DMS114 treated with DMSO at 0.1 percent for 48 hours (cell line): ENCODE results near the gene NAPB.
A peak's percentile ranks its signal among the peaks of the same experiment; 100 is the strongest.

Experiments
- DNase-seq: peaks from one replicate; lab custom pipeline; 2025; ENCODE audit not compliant: unreplicated experiment; lab: John Stamatoyannopoulos, UW

Gene NAPB

DNA sequence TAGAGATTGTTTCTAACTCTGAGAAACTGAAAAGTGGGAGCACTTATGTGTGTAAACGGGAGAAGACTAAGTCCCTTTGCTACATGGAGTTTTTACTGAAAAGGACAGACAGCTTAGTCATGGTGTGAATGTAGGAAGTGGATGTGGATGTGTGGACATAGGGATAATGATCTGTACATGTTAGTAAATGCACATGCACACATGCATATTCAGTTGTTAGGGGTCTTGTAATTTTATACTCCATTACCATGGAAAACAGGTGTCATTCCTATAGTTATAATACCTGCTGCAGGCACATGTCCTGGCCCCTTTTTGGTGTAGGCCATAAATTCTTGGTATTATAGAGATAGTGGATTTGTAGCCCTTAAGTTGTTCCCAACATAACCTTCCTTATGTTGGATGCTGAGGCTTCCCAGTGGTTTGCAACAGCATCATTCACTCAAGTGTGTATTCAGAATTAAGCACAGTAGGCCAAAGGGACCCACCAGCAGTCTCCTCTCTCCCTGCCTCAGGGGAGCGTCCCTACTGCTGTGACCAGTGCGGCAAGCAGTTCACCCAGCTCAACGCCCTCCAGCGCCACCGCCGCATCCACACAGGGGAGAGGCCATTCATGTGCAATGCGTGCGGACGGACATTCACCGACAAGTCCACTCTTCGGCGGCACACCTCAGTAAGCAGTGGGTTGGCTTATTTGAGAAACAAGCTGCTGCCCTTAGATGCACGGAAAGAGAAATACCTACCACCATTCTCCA lies 52.0 kb downstream of the NAPB start:
- DNase-seq = no peak

DNA sequence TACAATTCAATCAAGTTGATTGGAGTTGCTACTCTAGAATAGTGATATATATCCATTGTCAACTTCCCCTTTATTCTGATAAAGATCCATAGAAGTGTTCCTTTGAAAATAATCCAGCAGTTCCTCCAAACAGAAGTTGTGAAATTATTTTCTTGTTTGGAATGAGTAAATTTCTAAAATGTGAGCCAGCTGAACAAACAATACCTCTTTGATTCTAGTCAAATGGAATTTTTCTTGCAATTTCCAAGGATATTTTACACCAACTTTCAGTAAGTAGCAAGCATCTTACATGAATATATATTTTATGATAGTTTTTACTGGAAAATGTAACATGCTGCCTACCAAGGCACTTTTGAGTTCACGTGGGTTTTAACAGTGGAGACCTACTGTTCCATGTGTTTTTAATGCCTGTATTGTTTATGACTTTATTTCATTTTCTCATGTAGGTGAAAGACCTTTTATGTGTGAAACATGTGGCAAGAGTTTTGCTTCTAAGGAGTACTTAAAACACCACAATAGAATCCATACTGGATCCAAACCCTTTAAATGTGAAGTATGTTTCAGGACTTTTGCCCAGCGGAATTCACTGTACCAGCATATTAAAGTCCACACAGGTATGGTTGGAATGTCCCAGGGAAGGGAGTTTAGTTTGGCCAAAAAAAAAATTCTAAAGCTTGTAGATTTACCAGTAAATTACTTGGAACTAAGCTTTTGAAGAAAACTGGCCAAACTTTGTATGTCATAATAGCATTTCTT lies 52.8 kb downstream of the NAPB start:
- no peak for DNase-seq

DNA sequence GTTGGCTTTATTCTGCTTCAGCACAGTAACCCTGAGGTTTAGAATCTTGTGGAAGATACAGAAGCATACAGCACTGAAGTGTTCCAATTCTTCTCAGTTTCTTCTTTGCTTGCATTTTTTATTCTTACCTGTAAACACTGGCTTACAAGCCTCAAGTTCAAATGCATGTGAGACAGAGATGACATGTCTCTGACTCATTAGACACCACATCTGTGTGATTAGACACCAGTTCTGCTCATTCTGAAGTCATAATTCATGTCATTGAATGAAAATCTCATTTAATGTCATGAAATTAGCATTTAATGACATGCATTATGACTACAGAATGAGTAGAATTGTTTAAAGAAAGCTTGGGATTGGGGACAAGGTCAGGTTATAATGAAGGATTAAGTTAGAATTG lies 53.5 kb downstream of the NAPB start:
- DNase-seq = no peak

DNA sequence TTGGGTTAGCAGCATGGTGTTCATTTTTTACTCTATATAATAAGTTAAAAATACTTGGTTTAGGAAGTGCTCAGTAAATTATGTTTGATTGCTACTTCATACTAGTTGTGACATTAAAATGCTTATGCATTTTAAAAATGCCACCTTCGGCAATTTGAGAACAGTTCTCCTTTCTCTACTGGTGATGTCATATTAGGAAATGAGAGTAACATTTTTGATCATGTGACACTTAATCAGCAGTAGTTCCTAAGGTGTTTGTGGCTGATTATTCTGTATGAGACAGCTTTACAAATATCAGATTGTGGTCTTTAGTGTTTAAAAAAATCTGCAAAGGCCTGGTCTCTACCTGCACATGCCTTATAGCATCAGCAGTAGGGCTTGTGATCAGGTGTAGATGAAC lies 54.9 kb downstream of the NAPB start:
- DNase-seq = no peak

DNA sequence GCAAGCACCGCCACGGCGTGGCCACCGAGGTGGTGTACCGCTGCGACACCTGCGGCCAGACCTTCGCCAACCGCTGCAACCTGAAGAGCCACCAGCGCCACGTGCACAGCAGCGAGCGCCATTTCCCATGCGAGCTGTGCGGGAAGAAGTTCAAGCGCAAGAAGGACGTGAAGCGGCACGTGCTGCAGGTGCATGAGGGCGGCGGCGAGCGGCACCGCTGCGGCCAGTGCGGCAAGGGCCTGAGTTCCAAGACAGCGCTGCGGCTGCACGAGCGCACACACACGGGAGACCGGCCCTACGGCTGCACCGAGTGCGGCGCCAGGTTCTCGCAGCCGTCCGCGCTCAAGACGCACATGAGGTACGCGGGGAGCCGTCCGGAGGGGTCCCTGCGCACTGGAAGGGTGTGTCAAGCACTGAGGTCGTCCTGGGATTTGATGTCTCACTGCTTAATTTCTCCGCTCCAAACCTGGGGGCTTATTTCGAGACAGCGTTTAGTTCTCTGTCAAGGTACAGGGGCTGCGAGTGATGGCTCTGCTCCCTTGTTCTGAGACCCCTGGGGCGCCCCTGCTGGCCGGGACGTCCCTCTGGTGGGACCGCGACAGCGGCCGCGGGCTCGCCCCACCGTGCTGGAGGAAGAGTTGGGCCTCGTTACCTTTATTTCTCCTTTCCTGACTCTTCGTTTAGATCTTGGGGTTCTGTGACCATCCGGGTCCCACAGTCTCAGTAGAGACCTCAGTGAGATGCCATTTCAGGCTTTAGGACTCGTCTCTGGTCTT lies 55.7 kb downstream of the NAPB start:
- no peak for DNase-seq

DNA sequence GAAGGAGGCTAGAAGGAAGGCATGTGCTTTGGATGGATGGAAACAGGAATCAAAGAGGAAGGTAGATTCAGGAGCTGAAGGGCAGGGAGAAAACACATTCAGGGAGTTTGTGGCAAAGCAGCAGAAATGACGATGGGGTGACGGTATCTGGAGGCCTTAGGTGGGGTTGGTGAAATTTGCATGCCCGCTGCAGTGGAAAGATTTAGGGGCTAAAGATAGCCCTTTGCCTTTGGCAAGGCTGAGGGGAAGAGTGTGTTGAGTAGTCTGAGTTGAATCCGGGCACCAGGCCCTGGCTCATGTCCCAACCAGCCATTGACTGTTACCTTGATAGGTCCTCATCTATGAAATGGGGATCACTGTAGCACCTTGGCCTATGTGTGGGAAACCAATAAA lies 58.0 kb downstream of the NAPB start:
- no peak for DNase-seq

DNA sequence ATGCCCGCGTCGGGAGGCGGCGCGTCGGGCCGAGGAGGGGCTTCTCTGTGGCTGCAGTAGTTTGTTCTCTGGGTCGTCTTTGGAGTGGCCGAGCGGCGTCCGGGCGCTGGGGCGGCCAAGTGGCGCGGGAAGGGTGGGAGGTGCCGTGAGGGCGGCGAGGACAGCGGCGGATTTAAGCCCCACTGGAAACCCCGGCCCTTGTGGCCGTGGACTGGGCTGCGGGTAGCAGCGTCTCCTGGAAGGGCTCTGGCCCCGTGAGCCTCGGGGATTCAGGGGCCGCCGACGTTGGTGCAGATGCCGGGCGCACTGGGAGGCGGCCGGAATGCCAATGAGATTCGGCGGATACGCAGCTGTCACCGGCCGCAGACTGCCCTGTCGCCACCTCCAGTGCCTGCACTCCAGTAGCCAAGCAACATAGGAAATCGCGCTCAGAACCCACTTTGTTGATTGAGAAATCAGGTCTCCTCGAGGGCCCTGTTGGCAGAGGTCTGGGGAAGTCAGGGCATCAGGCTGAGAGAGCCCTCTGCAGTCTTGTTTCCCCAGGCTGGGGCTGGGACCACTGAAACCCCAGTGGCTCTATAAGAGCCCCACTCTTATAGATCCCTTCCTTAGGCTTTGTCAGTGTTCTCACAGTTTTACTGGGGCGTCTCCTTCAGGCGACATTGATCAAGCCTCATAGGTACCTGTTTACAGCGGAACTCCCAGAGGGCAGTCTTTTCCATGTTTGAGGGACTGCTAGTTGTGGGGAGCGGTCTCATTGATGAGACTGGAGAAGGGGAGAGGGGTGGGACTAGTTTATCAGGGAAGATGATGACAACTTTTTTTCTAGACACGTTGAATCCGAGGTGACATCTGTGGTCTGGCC lies 58.7 kb downstream of the NAPB start:
- no peak for DNase-seq

DNA sequence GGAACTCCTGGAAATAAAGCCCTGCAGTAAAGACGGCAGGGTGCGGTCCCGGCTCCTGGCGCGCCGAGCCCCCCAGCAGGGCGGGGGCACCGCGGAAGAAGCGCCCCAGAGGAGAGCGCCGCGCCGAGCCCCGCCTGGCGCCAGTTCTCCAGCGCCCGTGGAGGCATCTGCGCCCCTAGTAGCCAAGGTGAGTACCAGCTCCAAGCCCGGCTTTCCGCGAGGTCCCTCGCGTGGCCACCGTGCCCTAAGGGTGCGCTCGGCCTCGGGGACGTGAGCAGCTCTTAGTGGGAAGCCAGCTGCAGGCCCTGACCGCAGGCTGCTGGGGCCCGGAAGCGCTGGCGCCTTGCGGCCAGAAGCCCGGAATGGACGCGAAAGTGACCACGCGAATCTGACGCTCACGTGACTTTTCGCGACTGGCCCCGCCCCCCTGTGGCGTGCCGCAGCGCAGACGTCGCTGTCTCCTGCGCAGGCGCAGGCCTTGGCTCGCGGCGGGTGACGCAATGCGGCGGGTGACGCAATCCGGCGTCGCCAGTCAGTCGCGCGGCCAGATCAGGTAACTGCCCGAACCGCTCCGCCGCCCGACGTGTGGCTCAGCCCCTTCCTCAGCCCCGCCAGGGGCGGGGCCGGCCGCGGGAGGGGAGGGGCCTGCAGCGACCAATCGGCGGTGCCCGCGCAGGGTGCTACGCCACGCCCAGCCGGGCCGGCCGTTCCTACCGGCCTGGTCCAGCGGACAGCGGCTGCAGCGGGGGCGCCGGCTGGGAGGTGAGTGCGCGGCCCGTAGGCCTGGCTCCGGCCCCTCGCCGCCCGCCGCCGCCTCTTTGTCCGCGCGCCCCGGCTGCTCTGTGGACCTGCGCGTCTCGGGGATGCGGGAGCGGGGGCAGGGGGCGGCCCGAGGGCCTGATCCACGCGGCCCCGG lies 59.6 kb downstream of the NAPB start, which contains the start of gene GZF1:
TSS of gene GZF1 (plus strand) at position 707 of the 916 bp plus-strand sequence. CDS start 2,202 bp downstream, outside the sequence.
- DNase-seq = peak; percentile 91

DNA sequence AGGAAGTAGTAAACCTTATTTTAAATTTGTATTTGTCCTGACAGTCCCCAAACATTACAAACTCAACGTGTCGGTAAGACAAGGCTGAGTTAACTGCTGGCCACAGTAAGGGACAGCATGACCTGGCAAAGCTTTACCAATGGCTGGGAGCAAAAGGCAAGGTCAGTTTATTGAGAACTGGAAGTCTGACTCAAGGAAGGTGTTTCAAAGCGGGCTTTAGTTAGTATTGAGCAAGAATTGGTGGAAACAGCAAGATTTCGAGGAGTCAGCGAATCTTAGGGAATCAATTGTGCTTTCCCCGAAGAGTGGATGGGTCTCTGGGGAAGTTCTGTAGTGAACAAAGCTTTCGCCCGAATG lies 60.2 kb downstream of the NAPB start:
- DNase-seq = no peak

DNA sequence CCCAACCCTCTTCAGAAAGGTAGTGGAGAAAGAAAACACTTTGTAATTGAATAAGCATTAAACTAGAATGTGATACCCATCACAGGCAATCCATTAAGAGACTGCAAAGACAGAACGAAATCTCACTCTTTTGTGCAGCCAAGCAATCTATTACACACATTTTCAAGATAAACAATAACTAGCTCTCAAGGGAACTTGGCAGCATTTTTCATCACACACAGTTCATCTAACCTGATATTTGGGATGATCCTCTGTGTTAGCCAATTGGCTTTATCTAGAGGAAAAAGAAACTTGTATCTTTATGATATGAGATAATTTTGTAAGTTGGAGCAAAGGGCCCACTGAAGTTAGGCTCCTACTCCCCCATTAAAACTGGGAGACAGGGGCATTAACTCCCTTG lies 60.8 kb downstream of the NAPB start:
- DNase-seq = no peak

DNA sequence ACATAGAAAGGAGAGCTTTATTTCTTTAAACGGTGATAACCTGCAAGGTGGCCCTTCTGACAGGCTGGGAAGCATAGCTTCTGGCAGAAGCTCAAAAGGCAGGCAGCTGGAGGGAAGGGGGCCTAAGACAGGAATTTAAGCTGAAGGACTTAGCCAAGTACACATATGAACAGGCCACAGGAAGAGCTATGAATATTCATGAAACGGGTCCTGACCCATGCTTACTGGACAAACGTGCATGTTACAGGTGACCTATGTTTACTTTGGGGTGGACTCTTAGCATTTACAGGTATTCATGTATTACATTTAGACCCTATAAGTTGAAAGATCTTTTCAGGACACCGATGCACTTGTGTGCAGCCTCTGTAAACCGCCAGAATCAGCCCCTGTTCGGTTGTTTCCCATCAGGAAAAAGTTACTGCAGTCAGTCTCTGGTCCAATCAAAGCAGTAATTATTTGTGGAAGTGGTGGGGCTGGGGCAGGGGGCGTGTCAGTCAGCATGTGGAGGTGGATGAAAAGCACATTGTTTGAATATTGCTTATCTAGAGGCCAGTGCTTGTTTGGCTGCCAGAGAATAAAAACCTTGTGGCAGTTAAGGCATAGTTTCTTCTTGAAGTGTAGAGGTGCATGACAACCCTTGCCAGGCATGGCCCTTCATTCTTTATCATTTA lies 62.2 kb downstream of the NAPB start:
- DNase-seq = no peak

DNA sequence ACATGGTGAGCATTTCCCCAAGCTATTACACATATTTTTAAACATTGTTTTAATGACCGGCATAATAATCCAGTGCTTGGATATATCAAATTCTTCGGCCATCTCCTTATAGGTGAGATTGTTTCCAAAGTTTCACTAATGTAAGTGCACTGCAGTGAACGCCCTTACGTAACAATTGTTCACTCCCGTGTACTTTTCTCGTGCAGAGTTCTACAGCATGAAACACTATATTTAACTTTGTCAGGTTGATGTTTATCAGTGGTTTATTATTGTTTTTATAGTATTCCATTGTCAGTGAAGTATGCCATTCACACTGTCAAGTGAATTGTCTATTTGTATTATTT lies 62.8 kb downstream of the NAPB start:
- no peak for DNase-seq

DNA sequence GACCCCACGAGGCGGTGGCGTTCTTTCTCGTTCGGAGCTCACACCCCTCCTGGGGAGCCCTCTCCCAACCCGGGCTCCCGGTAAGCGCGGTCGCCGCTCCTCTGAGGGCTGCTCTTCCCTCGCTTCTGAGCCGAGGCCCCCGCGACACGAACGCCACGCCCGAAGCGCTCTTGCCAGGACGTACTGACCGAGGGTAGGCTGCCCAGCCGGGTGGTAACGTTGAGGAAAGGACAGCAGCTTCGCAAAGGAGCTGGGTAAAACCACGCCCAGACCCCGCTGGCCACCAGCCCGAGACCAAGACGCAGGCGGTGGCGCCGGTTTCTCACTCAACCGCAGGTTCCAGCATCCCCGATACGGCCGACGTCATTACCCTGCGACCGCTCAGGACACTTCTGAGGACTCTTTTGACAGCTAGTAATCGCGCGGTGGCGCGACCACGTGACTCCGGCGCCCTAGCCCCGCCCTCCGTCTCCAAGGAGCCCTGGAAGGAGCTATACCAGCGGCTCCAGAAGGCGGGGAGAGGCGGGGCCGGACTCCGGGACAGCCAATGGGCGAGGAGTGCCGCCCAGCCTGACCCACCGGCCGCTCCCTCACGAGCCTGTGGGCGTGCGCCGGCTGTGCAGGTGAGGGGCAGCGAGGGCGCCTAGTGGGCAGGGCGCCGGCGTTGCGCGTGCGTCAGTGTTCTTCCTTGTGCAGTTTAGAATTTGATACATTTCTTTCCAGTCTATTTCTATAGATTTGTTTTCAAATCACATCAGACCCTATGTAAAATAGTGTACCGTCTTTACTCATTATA lies 63.3 kb downstream of the NAPB start:
- DNase-seq = peak; percentile 94

DNA sequence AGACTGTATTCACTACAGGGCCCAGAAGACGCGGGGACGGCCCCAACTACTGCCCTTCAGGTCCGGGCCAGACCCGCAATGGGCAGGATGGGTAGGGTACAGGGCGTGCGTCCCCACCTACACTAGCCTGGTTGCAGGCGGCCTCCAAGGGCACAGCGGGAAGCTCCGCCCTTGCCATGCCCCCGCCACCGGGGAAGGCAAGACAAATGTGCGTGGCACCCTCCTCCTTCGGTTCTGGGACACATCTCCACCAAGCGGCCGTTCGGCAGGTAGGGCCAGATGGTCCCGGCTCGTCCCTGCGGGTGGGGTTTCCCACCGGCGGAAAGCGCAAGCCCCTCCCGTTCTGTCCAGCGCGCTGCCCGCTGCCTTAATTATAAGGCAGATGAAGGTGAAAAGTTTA lies 65.1 kb downstream of the NAPB start:
- DNase-seq = no peak

DNA sequence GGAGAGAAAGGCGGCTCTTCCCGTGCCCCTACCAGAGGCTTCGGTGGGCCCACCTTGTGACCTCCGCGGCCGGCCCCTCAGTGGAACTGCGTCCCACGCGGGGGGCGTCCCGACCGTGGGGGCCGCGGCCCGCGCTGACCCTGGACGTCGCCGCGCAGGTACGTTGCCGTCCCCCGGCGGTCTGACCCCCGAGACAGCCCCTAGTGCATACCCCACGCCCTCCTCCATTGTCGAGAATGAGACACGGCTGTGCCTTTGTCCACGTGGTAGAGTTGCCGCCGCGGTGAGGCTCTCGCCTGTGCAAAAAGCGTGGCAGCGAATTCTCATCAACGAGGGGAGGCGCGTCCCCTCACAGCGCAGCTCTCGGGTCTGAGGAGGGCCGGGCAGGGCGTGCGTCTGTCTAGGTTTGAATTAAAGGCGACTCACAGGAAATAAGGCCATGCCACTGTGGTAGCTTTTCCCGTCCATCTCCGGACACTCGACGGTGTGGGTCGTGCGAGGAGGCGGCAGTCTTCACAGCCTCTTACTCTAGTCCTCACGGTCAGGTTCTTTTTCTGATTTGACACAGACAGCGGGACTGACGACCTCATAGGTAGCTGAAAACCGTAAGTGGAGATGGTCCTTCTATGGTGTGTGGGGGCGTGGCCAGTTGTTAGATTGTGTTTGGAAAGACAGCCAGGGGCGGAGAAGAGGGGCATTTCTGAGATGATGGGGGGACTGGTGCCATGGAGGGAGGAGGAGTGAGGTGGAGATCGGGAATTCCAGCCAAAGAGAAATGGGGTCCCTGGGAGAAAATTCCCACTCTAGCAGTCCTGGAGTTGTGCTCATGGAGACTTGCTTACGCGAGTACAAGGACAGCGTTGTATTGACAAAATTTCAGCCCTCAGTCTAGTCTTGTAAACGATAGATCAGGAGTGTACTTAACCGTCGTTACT lies 70.1 kb downstream of the NAPB start:
- peak; percentile 12 for DNase-seq

DNA sequence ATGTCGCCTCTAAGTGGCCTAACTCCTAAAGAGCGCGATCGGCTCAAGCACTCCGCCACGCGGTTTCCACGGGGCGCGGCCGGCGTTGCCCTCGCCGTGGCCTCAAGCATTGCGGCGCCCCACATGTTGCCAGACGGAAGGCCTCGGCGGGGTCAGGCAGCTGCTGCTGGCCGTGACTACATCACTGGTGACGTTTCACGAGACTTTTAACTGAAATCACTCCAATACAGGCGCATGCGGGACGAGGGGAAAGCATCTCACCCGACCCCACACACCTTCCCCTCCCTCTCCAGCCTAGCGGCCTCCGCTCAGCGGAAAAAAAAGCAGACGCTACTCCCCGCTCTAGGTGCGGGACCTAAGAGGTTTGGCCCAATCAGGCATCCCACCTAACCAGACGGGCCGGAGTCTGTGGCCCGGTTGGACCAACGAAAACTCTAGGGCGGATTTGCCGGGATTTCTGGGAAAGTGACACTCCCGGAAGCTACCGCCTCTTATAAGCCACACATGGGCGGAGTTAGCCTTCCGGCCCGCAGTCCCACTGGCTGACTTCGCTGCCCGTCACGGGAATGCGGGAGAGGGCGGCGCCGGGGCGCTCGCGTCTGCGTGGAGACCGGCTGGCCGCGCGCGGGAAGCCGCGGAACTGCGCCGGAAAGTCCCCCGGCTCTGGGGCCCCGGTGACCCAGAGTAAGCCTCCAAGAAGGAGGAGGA lies 70.9 kb downstream of the NAPB start, which contains the start of gene NXT1:
TSS of gene NXT1 (plus strand) at position 596 of the 708 bp plus-strand sequence. CDS start 3,251 bp downstream, outside the sequence.
- peak; percentile 93 for DNase-seq
